Stimulated activated CD8-positive, alpha-beta memory T cell treated with anti-CD3 and anti-CD28 coated beads, Interleukin-4, amount 100 ng/mL, for 24 hours (primary cell): Measurements from ENCODE around the gene PNLIPRP1.

Source experiments
- DNase-seq: peaks from one replicate; pipeline ENCODE4 v3.0.0-alpha.2; 2020; ENCODE audit warnings: low read depth

Gene PNLIPRP1

DNA sequence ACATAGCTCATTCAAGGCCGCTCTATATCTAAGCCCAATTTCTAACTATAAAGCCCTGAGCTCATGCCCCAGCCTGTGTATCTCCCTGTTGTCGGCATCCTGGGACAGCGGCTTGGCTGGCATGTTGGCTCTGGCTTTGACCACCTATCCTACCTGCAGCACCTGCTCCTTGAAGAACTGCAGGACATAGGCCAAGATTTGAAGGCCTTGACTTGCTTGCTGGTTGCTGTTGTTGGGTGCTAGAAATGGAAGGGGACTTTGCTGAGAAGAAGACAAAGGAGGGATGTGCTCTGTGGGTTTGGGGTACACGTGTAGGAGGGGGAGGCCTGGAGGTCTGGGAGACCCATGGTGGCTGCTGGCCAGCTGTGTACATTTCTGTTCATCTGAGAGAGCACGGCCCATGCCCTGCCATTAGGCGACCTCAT, 41.1 kb downstream of the PNLIPRP1 start:
- no peak for DNase-seq

DNA sequence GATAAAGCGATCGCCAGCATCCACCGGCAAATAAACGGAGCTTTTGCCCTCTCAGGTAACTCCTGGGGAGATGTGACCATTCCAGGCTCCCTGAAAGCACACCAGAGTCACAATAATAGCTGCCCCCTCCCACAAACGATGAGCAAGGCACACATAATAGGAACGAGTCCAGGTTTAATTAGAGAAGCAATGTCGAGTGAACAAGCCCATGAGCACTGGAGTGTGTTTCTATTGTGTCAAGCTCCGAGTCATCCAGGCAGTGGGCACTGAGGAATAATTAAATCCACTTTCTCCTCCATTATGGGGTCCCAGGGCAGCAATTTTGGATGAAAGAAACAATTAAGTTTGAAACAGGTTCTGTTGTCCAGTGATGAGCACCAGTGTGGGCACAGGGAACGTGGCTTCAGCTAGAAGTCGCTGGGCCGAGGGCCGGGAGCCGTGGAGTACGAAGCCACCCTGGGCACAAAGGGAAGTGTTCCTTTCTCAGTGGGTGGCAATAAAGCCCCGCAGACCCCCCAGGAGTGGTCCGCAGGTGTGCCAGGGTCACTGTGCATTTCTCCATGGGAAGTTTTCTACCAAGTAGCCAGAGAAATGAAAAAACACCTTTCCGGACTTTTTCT, 41.9 kb downstream of the PNLIPRP1 start:
- DNase-seq: no peak

DNA sequence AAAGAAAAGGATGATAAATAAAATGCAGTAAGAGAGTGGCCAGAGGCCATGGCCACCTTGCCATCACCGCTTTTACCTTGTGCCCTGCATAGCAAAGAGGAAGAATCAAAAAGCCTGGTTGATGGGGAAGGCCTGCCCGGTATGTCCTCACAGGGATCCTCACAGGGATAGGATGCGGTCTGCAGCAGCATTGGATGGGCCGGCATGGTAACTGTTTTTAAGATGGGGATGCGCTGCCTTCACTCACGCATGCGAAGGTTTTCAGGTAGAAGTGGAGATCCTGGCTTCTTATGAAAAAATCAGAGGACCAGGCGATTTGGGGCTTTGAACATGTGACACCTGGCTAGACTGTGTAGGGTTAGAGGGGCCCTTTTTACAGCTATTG, 42.4 kb downstream of the PNLIPRP1 start:
- no peak for DNase-seq

DNA sequence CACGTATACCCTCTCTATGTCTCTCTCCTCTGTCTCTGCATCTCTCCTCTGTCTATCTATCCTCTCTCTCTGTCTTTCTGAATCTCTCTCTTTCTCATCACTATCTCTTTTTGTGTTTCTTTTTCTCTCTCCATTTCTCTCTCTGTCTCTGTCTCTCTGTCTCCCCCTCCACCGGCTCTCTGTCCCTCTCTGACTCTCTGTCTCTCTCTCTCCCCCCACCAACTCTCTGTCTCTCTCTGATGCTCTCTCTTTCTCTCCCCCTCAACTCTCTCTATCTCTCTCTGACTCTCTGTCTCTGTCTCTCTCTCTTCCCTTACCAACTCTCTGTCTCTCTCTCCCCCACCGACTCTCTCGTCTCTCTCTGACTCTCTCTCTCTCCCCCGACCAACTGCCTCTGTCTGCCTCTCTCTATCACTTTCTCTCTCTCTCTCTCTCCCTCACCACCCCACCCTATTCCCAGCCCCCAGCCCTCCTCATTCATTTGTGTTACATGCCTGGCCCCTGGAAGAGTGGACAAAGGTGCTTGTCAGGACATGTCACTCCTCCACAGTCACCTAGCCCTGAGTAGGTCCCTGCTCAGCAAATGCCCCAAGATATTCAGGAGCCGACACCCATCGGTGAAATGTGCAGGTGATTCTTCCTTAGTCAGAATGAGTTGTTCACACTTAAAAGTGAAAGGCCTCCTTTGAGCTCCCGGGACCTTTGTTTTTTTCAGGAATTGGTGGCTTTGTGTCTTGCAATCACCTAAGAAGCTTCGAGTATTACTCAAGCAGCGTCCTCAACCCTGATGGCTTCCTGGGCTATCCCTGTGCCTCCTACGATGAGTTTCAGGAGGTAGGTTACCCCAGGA, 43.6 kb downstream of the PNLIPRP1 start:
- no peak for DNase-seq

DNA sequence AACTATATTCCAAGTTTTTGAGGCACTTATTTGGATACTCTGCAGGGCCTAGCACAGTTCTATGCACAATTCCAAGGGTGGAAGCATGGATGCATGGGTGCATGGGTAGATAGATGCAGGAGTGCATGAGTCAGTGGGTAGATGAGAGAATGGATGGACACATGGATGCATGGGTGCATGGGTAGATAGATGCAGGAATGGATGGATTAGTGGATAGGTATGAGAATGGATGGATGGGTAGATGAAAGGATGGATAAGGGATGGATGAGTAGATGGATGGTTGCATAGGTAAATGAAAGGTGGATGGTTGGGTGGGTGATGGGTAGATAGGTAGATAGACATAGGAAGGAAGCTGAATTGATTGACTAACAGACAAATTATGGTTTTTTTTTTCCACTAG, 45.6 kb downstream of the PNLIPRP1 start:
- no peak for DNase-seq

DNA sequence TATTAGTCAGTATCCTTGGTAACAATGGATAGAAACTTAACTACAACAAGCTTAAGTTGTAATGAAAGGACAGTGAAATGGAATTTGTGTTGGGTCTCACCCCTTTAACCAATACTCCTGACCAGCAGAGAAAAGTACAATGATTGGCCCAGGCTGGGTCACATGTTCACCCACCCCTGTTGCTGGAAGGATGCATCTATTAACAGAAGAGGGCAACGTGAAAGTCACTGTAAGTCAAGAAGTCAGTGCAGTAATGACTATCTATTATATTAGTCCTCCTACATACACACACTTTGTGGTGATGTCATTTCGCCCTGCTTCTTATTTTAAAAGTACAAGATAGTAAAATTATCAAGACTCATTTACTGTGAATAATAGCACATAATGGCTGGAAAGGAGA, 46.2 kb downstream of the PNLIPRP1 start:
- no peak for DNase-seq

DNA sequence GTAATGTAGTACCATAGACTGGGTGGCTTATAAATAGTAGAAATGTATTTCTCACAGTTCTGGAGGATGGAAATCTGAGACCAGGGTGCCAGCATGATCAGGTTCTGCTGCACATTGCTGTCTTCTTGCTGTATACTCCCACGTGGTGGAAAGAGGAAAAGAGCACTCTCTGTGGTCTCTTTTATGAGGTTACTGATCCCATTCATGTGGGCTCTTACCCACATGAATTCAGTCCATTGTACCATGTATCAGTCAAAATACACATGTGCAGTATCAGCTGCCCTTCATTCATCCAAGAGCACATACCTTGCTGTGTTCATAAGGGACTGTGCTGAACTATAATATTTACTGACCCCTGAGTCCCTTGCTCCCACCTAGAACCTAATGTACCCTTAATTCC, 47.1 kb downstream of the PNLIPRP1 start:
- no peak for DNase-seq

DNA sequence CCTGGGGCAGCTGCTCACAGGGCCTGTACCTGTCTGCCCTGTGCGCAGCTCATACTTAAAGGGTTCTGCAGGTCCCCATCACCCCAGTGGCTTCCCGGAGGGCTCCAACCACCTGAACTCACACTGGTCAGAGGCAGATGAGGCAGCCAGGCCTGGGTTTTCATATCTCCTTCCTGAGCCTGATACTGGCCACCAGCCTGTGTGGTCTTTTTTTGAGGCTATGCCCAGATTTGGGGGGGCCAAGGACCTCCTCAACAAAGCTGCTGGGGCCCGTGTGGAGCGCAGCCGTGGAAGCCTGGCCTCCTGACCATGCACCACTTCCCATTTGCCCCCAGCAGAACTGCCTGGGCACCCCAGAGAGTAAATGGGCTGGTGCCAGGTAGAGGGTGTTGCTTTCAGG, 55.7 kb downstream of the PNLIPRP1 start:
- DNase-seq: no peak

DNA sequence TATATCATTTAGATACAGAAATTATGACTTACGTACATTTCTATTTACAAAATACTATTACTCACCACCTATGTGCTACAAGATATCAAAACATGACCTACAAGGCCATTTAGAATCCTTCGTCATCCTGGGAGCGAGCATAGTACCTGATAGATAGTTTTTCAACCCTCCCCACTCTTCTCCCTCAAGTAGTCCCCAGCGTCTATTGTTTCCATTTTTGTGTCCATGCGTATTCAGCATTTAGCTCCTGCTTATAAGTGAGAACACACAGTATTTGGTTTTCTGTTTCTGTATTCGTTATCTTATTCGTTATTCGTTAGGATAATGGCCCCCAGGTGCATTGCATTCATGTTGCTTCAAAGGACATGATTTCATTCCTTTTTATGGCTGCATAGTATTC, 58.1 kb downstream of the PNLIPRP1 start:
- no peak for DNase-seq

DNA sequence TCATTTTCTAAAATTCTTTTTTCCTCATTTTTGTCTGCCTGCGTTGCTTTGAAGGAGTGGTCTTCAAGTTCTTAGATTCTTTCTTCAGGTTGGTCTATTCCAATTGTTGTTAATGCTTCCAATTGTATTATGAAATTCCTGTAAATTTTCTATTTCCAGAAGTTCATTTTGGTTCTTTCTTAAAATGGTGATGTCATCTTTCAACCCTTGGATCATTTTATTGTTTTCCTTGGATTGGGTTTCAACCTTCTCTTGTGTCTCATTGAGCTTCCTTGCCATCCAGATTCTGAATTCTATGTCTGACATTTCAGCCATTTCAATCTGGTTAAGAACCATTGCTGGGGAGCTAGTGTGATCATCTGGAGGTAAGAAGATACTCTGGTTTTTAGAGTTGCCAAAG, 63.1 kb downstream of the PNLIPRP1 start:
- no peak for DNase-seq

DNA sequence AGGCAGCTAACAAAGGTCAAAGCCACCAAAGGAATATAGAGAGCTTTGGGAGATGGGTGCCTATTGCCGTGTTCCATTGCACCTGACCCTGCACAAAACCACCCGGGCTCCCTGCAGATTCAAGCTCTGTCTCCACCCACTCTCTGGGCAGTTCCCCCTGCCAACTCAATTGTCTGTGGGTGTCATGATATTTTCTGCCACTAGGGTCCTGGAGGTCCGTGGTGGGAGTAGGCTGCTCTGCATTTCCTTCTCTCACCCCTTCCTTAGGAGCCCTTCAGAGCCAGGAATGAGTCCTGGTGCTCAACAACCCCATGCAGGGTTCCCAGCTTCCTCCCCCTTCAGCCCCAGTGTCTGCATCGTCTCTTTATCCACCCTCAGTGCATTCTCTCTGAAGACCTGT, 64.1 kb downstream of the PNLIPRP1 start:
- no peak for DNase-seq

DNA sequence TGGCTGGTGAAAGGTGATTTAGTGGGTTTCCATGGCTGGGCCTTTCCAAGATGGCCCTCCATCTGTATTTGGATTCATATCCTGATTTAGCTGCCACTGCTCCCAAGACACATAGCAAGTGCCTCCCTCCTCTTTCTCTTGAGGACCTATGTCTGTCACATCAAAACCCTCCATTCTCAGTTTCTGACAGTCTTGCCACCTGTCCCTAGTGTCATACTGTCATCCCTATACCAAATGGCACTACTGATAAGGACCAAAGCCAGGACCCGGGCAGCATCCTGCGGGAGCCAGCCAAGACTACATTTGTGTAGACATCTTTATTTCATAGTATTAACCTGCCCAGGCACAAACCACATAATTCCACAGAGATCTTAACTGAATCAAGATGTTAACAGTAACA, 64.8 kb downstream of the PNLIPRP1 start:
- no peak for DNase-seq

DNA sequence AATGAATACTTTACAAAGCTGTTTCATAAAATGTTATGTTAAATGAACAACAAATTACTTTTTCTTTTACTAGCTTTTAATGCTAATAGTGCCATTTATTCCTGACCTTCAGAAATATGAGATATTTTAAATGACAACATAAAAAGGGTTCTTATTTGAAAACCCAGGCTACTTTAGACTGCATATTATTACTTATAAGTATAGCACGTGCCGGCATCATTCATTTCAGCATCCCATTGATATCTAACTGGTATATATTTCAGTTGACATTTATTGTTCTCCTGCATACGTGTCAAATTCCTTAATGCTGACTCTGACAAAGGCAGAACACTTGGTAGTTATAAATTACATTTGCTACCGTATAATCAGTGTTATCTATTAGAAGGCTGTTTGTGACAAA, 65.3 kb downstream of the PNLIPRP1 start:
- no peak for DNase-seq

DNA sequence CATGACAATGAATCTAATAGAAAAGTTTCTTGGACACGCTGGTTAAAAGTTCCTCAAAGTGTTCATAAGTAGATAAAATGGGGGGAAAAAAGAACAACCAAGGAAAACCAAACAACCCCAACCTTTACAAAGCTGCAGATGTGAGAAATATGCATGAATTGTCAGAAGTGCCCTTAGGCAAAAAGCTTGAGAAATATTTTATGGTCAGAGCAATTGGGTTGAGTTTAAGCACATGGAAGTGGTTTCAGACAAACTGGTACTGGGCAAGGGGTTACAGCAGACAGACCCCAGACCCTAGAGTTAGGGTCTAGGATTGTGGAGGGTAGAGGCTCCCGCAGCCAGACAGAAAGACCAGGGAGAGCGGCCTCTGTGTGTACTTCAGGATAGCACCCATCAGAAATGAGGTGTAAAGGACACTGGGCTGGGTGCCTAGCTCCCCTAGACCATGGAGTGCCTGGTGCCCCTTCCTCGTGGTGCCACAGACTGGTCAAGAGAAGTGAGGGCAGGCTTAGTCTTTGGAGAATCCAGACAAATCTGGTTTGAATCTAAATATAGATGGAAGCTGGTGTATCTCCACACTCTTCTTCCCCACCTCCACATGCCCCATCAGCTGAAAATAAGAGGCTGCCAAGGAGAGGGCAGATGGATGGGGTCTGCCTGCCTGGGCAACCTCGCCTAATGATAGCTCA, 67.2 kb downstream of the PNLIPRP1 start:
- no peak for DNase-seq
